Measurements from ENCODE around the gene RANBP6.

GRCh38 chr9:6014670-6015270 lies 654 bp downstream of the RANBP6 start:
- no peak for TF ChIP-seq EZH2 (IDR thresholded peaks at IDR 0.05; ENCODE audit: borderline replicate concordance, insufficient read depth, low read length, poor library complexity, severe bottlenecking)
- TF ChIP-seq POLR2AphosphoS5 (IDR thresholded peaks at IDR 0.05): no peak
- TF ChIP-seq CTCF (IDR thresholded peaks at IDR 0.05; ENCODE audit: poor library complexity, severe bottlenecking): no peak

All from neural cell (in vitro differentiated cells).